ENCODE results near the gene PKD1L1. TPM values are rescaled to one million over a fixed set of nuclear protein-coding genes. Genes with fewer than 3 reads are reported as not detected.

The PKD1L1 gene
- total RNA-seq, 4 donors from 2014 or later, result 0.12 to 1.3 (median 0.45) TPM

DNA sequence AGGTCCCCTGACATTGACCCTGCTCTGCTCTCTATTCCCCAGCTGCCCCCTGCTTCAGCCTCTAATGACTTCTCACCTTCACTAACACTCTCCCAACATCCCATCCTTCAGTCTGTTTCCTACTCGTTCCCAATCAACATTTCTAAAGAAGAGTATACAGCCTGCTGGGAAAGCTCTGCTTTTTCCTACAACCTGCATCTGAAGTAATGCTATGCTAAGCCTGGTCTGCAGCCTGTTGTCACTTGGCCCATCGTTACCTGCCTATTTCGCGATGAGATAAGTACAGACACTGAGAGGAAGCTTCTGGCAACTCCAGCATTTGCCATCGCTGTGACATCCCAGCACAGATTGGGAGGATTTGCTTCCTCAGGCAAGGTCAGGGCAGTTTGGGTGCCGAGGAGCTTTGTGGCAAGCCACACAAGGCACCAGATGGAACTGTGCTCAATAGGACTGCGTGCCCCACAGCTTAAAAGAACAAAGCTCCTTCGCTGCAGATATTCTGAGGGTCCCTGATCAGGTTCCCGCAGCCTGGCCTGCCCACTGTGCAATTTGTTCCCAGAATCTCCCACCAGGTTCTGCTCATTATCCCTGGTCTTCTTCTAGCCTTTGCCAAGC is 51.4 kb downstream of the PKD1L1 start:
- H3K36me3 ChIP-seq, result no peaks in the 10 kb centered on the region
- H3K27me3 ChIP-seq, result peaks cover 10% of the 10 kb centered on the region
- no peak overlapping the region for H3K4me3 ChIP-seq
- no peak overlapping the region for H3K27ac ChIP-seq
- no peak for ATAC-seq
- H3K9me3 ChIP-seq, result no peaks in the 10 kb centered on the region
- TF ChIP-seq POLR2A (IDR thresholded peaks at IDR 0.05) (no peak), POLR2AphosphoS5 (IDR thresholded peaks at IDR 0.05) (no peak), EP300 (IDR thresholded peaks at IDR 0.05) (no peak)
- TF ChIP-seq, protein P1, sequence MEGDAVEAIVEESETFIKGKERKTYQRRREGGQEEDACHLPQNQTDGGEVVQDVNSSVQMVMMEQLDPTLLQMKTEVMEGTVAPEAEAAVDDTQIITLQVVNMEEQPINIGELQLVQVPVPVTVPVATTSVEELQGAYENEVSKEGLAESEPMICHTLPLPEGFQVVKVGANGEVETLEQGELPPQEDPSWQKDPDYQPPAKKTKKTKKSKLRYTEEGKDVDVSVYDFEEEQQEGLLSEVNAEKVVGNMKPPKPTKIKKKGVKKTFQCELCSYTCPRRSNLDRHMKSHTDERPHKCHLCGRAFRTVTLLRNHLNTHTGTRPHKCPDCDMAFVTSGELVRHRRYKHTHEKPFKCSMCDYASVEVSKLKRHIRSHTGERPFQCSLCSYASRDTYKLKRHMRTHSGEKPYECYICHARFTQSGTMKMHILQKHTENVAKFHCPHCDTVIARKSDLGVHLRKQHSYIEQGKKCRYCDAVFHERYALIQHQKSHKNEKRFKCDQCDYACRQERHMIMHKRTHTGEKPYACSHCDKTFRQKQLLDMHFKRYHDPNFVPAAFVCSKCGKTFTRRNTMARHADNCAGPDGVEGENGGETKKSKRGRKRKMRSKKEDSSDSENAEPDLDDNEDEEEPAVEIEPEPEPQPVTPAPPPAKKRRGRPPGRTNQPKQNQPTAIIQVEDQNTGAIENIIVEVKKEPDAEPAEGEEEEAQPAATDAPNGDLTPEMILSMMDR (IDR thresholded peaks at IDR 0.05), result no peak
- WGBS, 2 donors (ENCODE audit: low coverage in 1 of 2), result 40 to 52% methylated on average over 1 to 6 of the region's 9 CpGs
- H3K4me1 ChIP-seq, result no peaks in the 10 kb centered on the region

DNA sequence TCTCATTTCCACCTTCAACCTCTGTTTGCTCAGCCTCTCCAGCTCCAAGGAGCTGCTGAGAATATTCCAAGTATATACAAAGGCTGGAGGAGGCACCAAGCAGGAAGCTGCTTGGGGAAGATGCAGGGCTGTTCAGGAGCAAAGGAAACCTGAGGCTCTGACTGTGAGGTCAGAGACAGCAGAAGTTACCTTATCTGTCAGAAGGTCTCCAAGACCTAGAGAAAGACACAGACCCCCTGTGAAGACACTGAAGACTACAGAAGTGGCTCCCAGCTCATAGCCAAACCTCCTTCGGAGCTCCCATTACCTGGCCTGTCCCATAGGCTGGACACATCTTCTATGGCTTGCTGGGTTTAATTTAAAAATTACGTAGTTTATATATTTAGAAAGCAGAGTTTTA is 53.2 kb downstream of the PKD1L1 start:
- no peak overlapping the region for H3K27ac ChIP-seq
- no peaks in the 10 kb centered on the region for H3K9me3 ChIP-seq
- 73 to 100% methylated on average over 1 of the region's 2 CpGs for WGBS, 2 donors (ENCODE audit: low coverage in 1 of 2)
- peaks cover 10% of the 10 kb centered on the region for H3K27me3 ChIP-seq
- no peak for ATAC-seq
- no peak for TF ChIP-seq POLR2A (IDR thresholded peaks at IDR 0.05)
- TF ChIP-seq, protein P1 (IDR thresholded peaks at IDR 0.05), result no peak
- TF ChIP-seq EP300 (IDR thresholded peaks at IDR 0.05), result no peak
- TF ChIP-seq POLR2AphosphoS5 (IDR thresholded peaks at IDR 0.05), result no peak
- H3K4me3 ChIP-seq, result no peak overlapping the region
- H3K36me3 ChIP-seq, result no peaks in the 10 kb centered on the region
- H3K4me1 ChIP-seq, result no peaks in the 10 kb centered on the region

DNA sequence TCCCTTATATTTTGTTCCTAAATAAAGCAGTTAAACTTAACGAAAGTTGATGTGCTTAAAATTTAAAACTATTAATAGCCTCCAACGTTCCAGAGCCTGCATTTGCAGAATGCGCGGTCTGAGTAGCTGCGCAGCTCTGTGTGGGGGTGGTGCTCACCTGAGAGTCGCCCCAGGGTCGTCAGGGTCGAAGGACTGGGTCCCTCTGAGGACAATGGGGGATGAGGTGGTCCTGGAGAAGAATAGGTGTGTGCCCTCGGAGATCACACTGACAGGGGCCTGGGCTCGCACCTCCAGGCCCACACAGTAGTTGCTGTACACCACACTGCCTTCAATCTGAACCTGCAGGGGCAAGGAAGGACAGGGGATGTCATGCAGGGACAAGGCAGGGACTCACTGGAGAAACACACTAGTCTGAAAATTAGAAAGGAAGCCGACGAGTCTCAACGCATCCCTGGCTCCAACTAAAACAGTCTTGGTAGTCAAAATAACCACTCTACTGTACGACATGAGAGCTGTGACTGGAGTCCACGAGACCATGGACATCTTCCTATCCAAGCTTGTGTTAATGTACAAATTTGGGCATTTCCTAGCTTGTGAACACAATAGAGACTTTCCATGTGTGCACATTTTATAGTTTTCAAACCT is 54.4 kb downstream of the PKD1L1 start:
- TF ChIP-seq POLR2AphosphoS5 (IDR thresholded peaks at IDR 0.05) (no peak), POLR2A (IDR thresholded peaks at IDR 0.05) (no peak), EP300 (IDR thresholded peaks at IDR 0.05) (no peak)
- TF ChIP-seq, protein P1 (IDR thresholded peaks at IDR 0.05), result no peak
- Histone ChIP-seq H3K36me3 (no peaks in the 10 kb centered on the region), H3K4me3 (no peak overlapping the region), H3K27ac (no peak overlapping the region), H3K9me3 (no peaks in the 10 kb centered on the region), H3K4me1 (no peaks in the 10 kb centered on the region), H3K27me3 (peaks cover 10% of the 10 kb centered on the region)
- no peak for ATAC-seq
- WGBS, 2 donors (ENCODE audit: low coverage in 1 of 2), result 78 to 87% methylated on average over 9 to 10 of the region's 15 CpGs

DNA sequence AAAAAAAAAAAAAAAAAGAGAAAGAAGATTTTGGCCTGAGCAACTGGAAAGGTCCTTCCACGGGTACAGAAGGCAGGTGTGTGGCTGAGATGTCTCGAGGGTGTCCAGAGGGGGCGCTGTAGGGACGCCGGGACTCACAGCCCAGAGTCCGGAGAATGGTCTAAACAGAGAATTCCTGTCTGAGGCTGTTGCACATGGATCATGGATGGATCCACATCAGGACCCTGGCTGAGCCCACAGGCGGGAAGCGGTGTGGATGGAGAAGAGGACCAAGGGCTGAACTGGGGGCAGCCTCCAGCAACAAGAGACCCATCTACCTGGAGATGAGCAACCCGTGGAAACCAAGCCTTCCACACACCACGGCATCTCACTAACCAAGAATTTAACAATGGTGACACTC is 55.0 kb downstream of the PKD1L1 start:
- H3K4me1 ChIP-seq, result no peaks in the 10 kb centered on the region
- no peaks in the 10 kb centered on the region for H3K9me3 ChIP-seq
- peaks cover 10% of the 10 kb centered on the region for H3K27me3 ChIP-seq
- TF ChIP-seq POLR2AphosphoS5 (IDR thresholded peaks at IDR 0.05), result no peak
- TF ChIP-seq, protein P1 (IDR thresholded peaks at IDR 0.05), result no peak
- TF ChIP-seq POLR2A (IDR thresholded peaks at IDR 0.05), result no peak
- no peak for TF ChIP-seq EP300 (IDR thresholded peaks at IDR 0.05)
- no peak overlapping the region for H3K4me3 ChIP-seq
- no peaks in the 10 kb centered on the region for H3K36me3 ChIP-seq
- 44 to 67% methylated on average over 8 to 9 of the region's 10 CpGs for WGBS, 2 donors (ENCODE audit: low coverage in 1 of 2)
- ATAC-seq, result no peak
- H3K27ac ChIP-seq, result no peak overlapping the region

DNA sequence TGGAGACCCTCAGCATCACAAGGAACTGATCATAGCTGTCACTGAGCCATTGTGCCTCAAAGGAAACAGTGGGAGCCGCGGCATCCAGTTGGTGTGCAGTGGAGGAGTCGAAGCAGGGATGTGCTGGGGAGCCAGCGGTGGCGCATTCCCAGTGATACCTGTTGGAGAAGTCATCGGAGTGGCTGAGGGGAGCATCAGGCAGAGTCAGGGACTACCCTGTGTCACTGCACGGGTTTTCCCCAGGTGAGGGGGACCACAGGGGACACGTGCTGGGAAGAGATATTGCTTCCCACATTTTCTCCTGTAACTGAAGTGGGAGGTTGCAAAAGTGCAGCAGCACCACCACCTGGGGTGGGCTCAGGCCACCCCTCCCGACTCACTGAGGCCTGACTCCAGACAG is 57.7 kb downstream of the PKD1L1 start:
- no peaks in the 10 kb centered on the region for H3K4me1 ChIP-seq
- ATAC-seq, result no peak
- no peaks in the 10 kb centered on the region for H3K9me3 ChIP-seq
- 71% methylated on average over 7 of the region's 9 CpGs; no CpG with 5 or more reads in 1 of the 2 donors for WGBS, 2 donors (ENCODE audit: low coverage in 1 of 2)
- H3K27ac ChIP-seq, result no peak overlapping the region
- TF ChIP-seq, protein P1 (IDR thresholded peaks at IDR 0.05), result no peak
- no peak for TF ChIP-seq POLR2A (IDR thresholded peaks at IDR 0.05)
- TF ChIP-seq POLR2AphosphoS5 (IDR thresholded peaks at IDR 0.05), result no peak
- TF ChIP-seq EP300 (IDR thresholded peaks at IDR 0.05), result no peak
- H3K27me3 ChIP-seq, result no peaks in the 10 kb centered on the region
- no peaks in the 10 kb centered on the region for H3K36me3 ChIP-seq
- no peak overlapping the region for H3K4me3 ChIP-seq

All from gastroesophageal sphincter (tissue), 4 donors.